Neuron (in vitro differentiated cells): ENCODE data around the gene RANBP2.

Experiments
- H2AFZ ChIP-seq: one replicate; pipeline ENCODE4 v1.6.1; 2013; ENCODE audit warnings: low read depth, mild to moderate bottlenecking, inconsistent platforms, low read length, moderate library complexity
- H3K27me3 ChIP-seq: one replicate; pipeline ENCODE4 v1.6.1; 2013; ENCODE audit warnings: low read length; ENCODE audit not compliant: insufficient read depth
- H3K36me3 ChIP-seq: one replicate; pipeline ENCODE4 v1.6.1; 2013; ENCODE audit warnings: low read length; ENCODE audit not compliant: insufficient read depth
- H3K4me1 ChIP-seq: one replicate; pipeline ENCODE4 v1.6.1; 2013; ENCODE audit warnings: low read length; ENCODE audit not compliant: insufficient read depth
- H3K4me3 ChIP-seq: 2 replicates; pipeline ENCODE4 v1.5.1; 2013; ENCODE audit warnings: mild to moderate bottlenecking, low read length, moderate library complexity
- H3K9me3 ChIP-seq: one replicate; pipeline ENCODE4 v1.6.1; 2013; ENCODE audit warnings: low read length

Gene RANBP2

DNA sequence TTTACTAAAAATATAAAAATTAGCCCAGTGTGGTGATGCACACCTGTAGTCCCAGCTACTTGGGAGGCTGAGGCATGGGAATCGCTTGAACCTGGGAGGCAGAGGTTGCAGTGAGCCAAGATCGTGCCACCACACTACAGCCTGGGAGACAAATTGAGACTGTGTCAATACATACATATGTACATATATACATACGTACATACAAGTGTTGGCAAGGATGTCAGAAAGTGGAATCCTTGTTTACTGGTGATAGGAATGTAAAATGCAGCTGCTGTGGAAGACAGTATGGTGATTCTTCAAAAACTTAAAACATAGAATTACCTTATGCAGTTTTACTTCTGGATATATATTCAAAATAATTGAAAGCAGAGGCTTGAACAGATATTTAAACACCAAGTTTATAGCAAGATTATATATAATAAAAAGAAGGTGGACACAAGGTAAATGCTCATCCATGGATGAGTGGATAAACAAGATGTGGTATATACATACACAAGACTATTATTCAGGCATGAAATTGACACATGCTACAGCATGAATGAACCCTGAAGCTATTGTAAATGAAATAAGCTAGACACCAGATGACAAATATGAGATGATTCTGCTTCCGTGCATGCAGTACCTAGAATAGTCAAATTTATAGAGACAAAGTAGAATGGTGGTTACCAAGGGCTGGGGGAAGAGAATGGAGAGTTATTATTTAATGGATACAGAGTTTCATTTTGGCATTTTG lies 110.5 kb downstream of the RANBP2 start:
- H3K27me3 ChIP-seq: no peaks in the 10 kb centered on the region
- no peak overlapping the region for H3K4me3 ChIP-seq
- H3K4me1 ChIP-seq: no peaks in the 10 kb centered on the region
- H2AFZ ChIP-seq: no peak overlapping the region
- peaks cover 5% of the 10 kb centered on the region for H3K36me3 ChIP-seq
- H3K9me3 ChIP-seq: no peaks in the 10 kb centered on the region

DNA sequence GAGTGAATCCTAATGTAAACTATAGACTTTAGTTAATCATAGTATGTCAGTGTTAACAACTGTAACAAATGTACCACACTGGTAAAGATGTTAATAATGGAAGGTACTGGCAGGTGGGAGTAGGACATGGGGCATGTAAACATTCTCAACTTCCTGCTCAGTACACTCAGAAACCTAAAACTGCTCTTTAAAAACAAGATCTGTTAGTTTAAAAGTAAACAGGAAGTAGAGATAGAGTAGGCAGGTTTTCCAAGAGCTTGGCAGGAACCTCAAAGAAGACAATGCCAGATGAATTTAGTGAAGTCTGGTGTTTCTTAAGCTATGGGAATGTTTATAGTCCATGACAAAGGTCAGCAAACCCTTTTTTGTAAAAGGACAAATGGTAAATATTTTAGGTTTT lies 113.9 kb downstream of the RANBP2 start:
- Histone ChIP-seq H3K9me3 (peaks cover 4% of the 10 kb centered on the region), H3K4me3 (no peak overlapping the region)

DNA sequence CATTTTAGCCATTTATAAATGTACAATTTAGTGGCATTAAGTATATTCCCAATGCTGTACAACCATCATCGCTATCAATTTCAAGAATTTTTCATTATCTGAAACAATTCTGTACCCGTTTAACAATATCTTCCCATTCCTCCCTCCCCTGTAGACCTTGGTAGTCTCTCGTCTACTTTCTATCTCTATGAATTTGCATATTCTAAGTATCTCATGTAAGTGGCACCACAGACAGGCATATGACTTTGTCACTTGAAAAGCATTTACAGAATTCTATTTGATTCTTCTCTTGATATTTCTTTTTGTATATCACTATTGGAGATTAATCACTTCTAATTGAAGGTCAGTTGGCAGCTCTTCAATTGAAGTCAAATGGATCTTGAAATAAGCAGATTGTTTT lies 115.3 kb downstream of the RANBP2 start:
- Histone ChIP-seq H3K9me3 (peaks cover 4% of the 10 kb centered on the region), H3K27me3 (no peaks in the 10 kb centered on the region)

More for the DNA sequence above, 113.9 kb downstream of the RANBP2 start:
- Histone ChIP-seq H2AFZ (no peak overlapping the region), H3K4me1 (no peaks in the 10 kb centered on the region), H3K36me3 (peaks cover 7% of the 10 kb centered on the region), H3K27me3 (no peaks in the 10 kb centered on the region)

DNA sequence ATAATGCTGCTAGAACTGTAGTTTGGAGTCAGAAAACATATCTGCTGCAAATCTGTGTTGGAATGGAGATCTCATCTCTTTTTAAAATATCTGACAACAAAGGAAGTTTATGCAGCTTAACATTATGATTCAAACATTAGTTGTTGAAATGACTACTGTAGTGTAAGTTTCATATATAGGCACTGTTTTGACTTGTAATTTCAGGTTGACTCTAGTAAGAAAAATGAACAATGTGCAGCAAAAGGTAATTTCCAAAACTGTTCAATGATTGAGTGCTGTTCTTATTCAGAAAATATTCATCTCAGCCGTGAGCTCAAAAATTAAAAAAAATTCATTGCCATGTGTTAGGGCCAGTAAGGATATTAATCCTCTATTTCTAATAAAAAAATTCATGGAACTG lies 115.8 kb downstream of the RANBP2 start:
- Histone ChIP-seq H3K36me3 (peaks cover 4% of the 10 kb centered on the region), H3K9me3 (peaks cover 4% of the 10 kb centered on the region), H2AFZ (no peak overlapping the region), H3K27me3 (no peaks in the 10 kb centered on the region), H3K4me1 (no peaks in the 10 kb centered on the region), H3K4me3 (no peak overlapping the region)

More for the DNA sequence above, 115.3 kb downstream of the RANBP2 start:
- H3K36me3 ChIP-seq: peaks cover 2% of the 10 kb centered on the region
- no peak overlapping the region for H3K4me3 ChIP-seq
- H3K4me1 ChIP-seq: no peaks in the 10 kb centered on the region
- no peak overlapping the region for H2AFZ ChIP-seq
